ENCODE measurements around the gene ATMIN.

The ATMIN gene

GRCh38 chr16:81040131-81040530, 4.5 kb downstream of the ATMIN start:
- Histone ChIP-seq H3K36me3 (peaks cover 43% of the 10 kb centered on the region), H3K4me3 (ENCODE audit: low read depth in 1 of 2, low read length in 1 of 2) (no peak overlapping the region), H3K27me3 (no peaks in the 10 kb centered on the region), H3K4me1 (ENCODE audit: control insufficient read depth in 1 of 2, insufficient read depth in 1 of 2, low read depth in 1 of 2, low read length in 1 of 2) (peaks cover 15% of the 10 kb centered on the region in 2 experiments), H3K27ac (no peak overlapping the region), H3K9me3 (no peaks in the 10 kb centered on the region)
- TF ChIP-seq, protein P1, sequence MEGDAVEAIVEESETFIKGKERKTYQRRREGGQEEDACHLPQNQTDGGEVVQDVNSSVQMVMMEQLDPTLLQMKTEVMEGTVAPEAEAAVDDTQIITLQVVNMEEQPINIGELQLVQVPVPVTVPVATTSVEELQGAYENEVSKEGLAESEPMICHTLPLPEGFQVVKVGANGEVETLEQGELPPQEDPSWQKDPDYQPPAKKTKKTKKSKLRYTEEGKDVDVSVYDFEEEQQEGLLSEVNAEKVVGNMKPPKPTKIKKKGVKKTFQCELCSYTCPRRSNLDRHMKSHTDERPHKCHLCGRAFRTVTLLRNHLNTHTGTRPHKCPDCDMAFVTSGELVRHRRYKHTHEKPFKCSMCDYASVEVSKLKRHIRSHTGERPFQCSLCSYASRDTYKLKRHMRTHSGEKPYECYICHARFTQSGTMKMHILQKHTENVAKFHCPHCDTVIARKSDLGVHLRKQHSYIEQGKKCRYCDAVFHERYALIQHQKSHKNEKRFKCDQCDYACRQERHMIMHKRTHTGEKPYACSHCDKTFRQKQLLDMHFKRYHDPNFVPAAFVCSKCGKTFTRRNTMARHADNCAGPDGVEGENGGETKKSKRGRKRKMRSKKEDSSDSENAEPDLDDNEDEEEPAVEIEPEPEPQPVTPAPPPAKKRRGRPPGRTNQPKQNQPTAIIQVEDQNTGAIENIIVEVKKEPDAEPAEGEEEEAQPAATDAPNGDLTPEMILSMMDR (IDR thresholded peaks at IDR 0.05) = no peak

DNA sequence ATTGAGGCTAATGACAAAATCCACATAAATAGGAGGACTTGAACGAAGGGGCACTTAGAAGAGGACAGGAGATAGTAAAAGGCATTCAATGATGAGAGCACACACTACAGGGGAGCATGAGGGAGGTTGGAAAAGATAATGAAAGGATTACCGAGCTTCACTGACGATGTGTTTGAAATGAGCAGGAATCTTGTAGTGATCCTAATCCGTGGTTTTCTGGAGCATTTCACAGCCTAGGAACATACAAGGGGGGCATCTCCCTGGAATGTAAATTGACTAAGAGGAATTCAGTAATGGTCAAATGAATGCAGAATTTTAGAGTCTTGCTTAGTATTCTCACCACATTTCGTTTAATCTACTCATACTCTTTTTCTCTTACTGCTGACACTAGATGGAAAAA, 5.2 kb downstream of the ATMIN start:
- Histone ChIP-seq H3K4me3 (ENCODE audit: low read depth in 1 of 2, low read length in 1 of 2) (no peak overlapping the region), H3K27me3 (no peaks in the 10 kb centered on the region), H3K4me1 (ENCODE audit: control insufficient read depth in 1 of 2, insufficient read depth in 1 of 2, low read depth in 1 of 2, low read length in 1 of 2) (peaks cover 11 to 12% of the 10 kb centered on the region in 2 experiments), H3K27ac (no peak overlapping the region), H3K36me3 (peaks cover 47% of the 10 kb centered on the region), H3K9me3 (no peaks in the 10 kb centered on the region)
- TF ChIP-seq, protein P1 (IDR thresholded peaks at IDR 0.05) = no peak

DNA sequence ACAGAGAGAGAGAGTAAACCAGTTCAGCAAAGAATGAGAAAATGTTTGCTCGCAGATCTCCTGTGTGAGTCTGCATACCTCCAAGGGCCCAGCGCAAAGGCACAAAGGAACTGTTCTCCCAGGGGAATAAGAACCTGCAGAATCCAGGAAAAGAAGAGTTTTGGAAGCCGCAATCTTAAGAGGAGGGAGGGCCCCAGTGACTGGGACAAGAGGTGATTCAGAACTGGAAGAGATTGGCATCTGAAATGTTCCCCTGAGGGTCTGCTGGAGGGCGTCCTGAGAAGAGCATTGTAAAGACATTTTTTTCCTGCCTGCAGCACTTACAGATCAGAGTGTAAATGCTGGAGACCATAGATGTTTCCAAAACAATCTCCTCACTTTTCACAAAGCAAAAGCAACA, 6.1 kb downstream of the ATMIN start:
- H3K4me3 ChIP-seq (ENCODE audit: low read depth in 1 of 2, low read length in 1 of 2) = no peak overlapping the region
- H3K27me3 ChIP-seq = no peaks in the 10 kb centered on the region
- H3K27ac ChIP-seq = no peak overlapping the region
- peaks cover 47% of the 10 kb centered on the region for H3K36me3 ChIP-seq
- H3K9me3 ChIP-seq = no peaks in the 10 kb centered on the region
- H3K4me1 ChIP-seq (ENCODE audit: control insufficient read depth in 1 of 2, insufficient read depth in 1 of 2, low read depth in 1 of 2, low read length in 1 of 2) = peaks cover 6 to 7% of the 10 kb centered on the region in 2 experiments
- TF ChIP-seq, protein P1 (IDR thresholded peaks at IDR 0.05) = no peak

DNA sequence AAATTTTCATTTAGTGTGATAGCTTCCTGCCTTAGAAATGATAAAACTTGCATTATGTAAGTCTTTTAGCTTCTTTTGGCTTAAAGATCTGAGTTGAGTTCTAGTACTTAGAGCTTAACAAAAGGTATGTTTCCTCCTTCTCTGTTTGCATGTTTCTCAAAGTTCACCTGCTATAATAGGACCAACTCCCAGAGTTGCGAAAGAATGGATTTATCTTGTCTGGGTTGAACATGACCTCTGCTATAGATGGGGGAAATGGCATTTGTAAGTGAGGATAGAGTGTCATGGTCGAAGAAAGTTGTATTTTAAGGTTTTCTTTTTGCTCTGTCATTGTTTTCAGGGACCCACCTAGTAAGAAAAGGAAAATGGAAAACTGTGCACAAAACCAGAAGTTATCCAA, 7.2 kb downstream of the ATMIN start:
- H3K36me3 ChIP-seq = peaks cover 47% of the 10 kb centered on the region
- H3K27ac ChIP-seq = no peak overlapping the region

DNA sequence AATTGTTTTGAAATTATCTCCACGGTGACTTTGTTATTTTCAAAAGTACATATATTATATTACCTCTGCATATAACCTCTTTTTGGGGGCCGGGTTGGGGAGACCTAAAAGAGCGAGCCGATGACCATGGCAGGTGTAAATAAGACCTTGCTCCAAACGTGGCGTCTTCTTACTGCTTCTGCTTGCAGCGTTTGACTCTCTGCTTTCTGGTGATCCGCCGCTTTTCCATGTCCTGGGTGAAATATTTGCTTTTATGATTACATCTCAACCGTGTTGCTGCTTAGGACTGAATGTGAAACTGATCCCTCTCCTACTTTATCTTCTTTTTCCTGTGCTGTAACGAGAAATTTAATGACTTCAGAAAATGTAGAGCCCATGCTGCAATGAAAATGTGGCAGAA, 18.1 kb downstream of the ATMIN start:
- no peaks in the 10 kb centered on the region for H3K4me1 ChIP-seq (ENCODE audit: control insufficient read depth in 1 of 2, insufficient read depth in 1 of 2, low read depth in 1 of 2, low read length in 1 of 2)
- no peaks in the 10 kb centered on the region for H3K9me3 ChIP-seq
- no peak overlapping the region for H3K27ac ChIP-seq
- H3K4me3 ChIP-seq (ENCODE audit: low read depth in 1 of 2, low read length in 1 of 2) = no peak overlapping the region
- TF ChIP-seq, protein P1 (IDR thresholded peaks at IDR 0.05) = no peak
- H3K27me3 ChIP-seq = no peaks in the 10 kb centered on the region
- no peaks in the 10 kb centered on the region for H3K36me3 ChIP-seq

More for the DNA sequence above, 7.2 kb downstream of the ATMIN start:
- Histone ChIP-seq H3K27me3 (no peaks in the 10 kb centered on the region), H3K4me1 (ENCODE audit: control insufficient read depth in 1 of 2, insufficient read depth in 1 of 2, low read depth in 1 of 2, low read length in 1 of 2) (no peaks in the 10 kb centered on the region), H3K4me3 (ENCODE audit: low read depth in 1 of 2, low read length in 1 of 2) (no peak overlapping the region), H3K9me3 (no peaks in the 10 kb centered on the region)
- TF ChIP-seq, protein P1 (IDR thresholded peaks at IDR 0.05) = no peak
